ENCODE data around the gene MGRN1.

MGRN1 gene

GRCh38 chr16:4713663-4714501 is 89.3 kb downstream of the MGRN1 start:
- Histone ChIP-seq H3K4me1 (no peaks in the 10 kb centered on the region), H3K27me3 (no peaks in the 10 kb centered on the region), H3K36me3 (peaks cover 23% of the 10 kb centered on the region), H3K9me3 (no peaks in the 10 kb centered on the region), H3K4me3 (ENCODE audit: low read depth, low read length) (no peak overlapping the region)
- DNase-seq = no peak
- no peak for TF ChIP-seq CTCF (IDR thresholded peaks at IDR 0.05; ENCODE audit: low read depth, low read length)

- Histone ChIP-seq H3K4me3 (ENCODE audit: low read depth, low read length) (no peak overlapping the region), H3K36me3 (peaks cover 18% of the 10 kb centered on the region), H3K4me1 (no peaks in the 10 kb centered on the region), H3K27me3 (no peaks in the 10 kb centered on the region), H3K9me3 (no peaks in the 10 kb centered on the region)
- DNase-seq = no peak
- TF ChIP-seq CTCF (IDR thresholded peaks at IDR 0.05; ENCODE audit: low read depth, low read length) = no peak
Observed at GRCh38 chr16:4714996-4715395, 90.4 kb downstream of the MGRN1 start.

- no peak for TF ChIP-seq CTCF (IDR thresholded peaks at IDR 0.05; ENCODE audit: low read depth, low read length)
- no peaks in the 10 kb centered on the region for H3K27me3 ChIP-seq
- peaks cover 10% of the 10 kb centered on the region for H3K36me3 ChIP-seq
- no peaks in the 10 kb centered on the region for H3K4me1 ChIP-seq
- no peak overlapping the region for H3K4me3 ChIP-seq (ENCODE audit: low read depth, low read length)
- no peaks in the 10 kb centered on the region for H3K9me3 ChIP-seq
- no peak for DNase-seq
Observed at GRCh38 chr16:4718466-4718865, 93.8 kb downstream of the MGRN1 start.

- Histone ChIP-seq H3K36me3 (peaks cover 18% of the 10 kb centered on the region), H3K4me3 (ENCODE audit: low read depth, low read length) (no peak overlapping the region), H3K27me3 (no peaks in the 10 kb centered on the region), H3K4me1 (no peaks in the 10 kb centered on the region), H3K9me3 (no peaks in the 10 kb centered on the region)
- TF ChIP-seq CTCF (IDR thresholded peaks at IDR 0.05; ENCODE audit: low read depth, low read length) = no peak
- no peak for DNase-seq
Observed at GRCh38 chr16:4723071-4723767, 98.6 kb downstream of the MGRN1 start.

GRCh38 chr16:4724661-4725270 is 100.1 kb downstream of the MGRN1 start:
- peaks cover 25% of the 10 kb centered on the region for H3K36me3 ChIP-seq
- TF ChIP-seq CTCF (IDR thresholded peaks at IDR 0.05; ENCODE audit: low read depth, low read length) = no peak

More at GRCh38 chr16:4724661-4725270, 100.1 kb downstream of the MGRN1 start:
- no peaks in the 10 kb centered on the region for H3K27me3 ChIP-seq
- H3K4me1 ChIP-seq = no peaks in the 10 kb centered on the region
- DNase-seq = no peak
- H3K4me3 ChIP-seq (ENCODE audit: low read depth, low read length) = no peak overlapping the region
- no peaks in the 10 kb centered on the region for H3K9me3 ChIP-seq

Data from BE2C (cell line).